ENCODE data around the gene ATXN10.

Gene ATXN10

GRCh38 chr22:45830531-45831245, 159.1 kb downstream of the ATXN10 start:
- peaks cover 3% of the 10 kb centered on the region for H3K9me3 ChIP-seq (ENCODE audit: severe bottlenecking)
- H3K27ac ChIP-seq: no peak overlapping the region
- H3K36me3 ChIP-seq: peaks cover 4% of the 10 kb centered on the region
- TF ChIP-seq CTCF (IDR thresholded peaks at IDR 0.05; ENCODE audit: low read depth, low read length): no peak
- H3K4me3 ChIP-seq (ENCODE audit: low read depth, low read length): no peak overlapping the region
- no peak for DNase-seq
- H3K27me3 ChIP-seq (ENCODE audit: insufficient read depth, low read depth, severe bottlenecking): no peaks in the 10 kb centered on the region

GRCh38 chr22:45831394-45831793, 159.8 kb downstream of the ATXN10 start:
- Histone ChIP-seq H3K27ac (no peak overlapping the region), H3K27me3 (ENCODE audit: insufficient read depth, low read depth, severe bottlenecking) (no peaks in the 10 kb centered on the region), H3K9me3 (ENCODE audit: severe bottlenecking) (no peaks in the 10 kb centered on the region), H3K36me3 (peaks cover 4% of the 10 kb centered on the region), H3K4me3 (ENCODE audit: low read depth, low read length) (no peak overlapping the region)
- TF ChIP-seq CTCF (IDR thresholded peaks at IDR 0.05; ENCODE audit: low read depth, low read length): peak; percentile 19; the same call in 1 of the 2 replicates
- no peak for DNase-seq

- no peak for DNase-seq
- H3K27ac ChIP-seq: no peak overlapping the region
- H3K4me3 ChIP-seq (ENCODE audit: low read depth, low read length): no peak overlapping the region
- H3K9me3 ChIP-seq (ENCODE audit: severe bottlenecking): no peaks in the 10 kb centered on the region
- H3K27me3 ChIP-seq (ENCODE audit: insufficient read depth, low read depth, severe bottlenecking): no peaks in the 10 kb centered on the region
- TF ChIP-seq CTCF (IDR thresholded peaks at IDR 0.05; ENCODE audit: low read depth, low read length): peak; percentile 41
- peaks cover 4% of the 10 kb centered on the region for H3K36me3 ChIP-seq
Observed at GRCh38 chr22:45832180-45832579, 160.5 kb downstream of the ATXN10 start.

- Histone ChIP-seq H3K27me3 (ENCODE audit: insufficient read depth, low read depth, severe bottlenecking) (no peaks in the 10 kb centered on the region), H3K36me3 (peaks cover 4% of the 10 kb centered on the region), H3K9me3 (ENCODE audit: severe bottlenecking) (no peaks in the 10 kb centered on the region), H3K27ac (no peak overlapping the region), H3K4me3 (ENCODE audit: low read depth, low read length) (no peak overlapping the region)
- no peak for TF ChIP-seq CTCF (IDR thresholded peaks at IDR 0.05; ENCODE audit: low read depth, low read length)
- DNase-seq: peak; percentile 10
Observed at GRCh38 chr22:45832959-45833580, 161.4 kb downstream of the ATXN10 start.

- H3K4me3 ChIP-seq (ENCODE audit: low read depth, low read length): no peak overlapping the region
- H3K36me3 ChIP-seq: peaks cover 4% of the 10 kb centered on the region
- DNase-seq: no peak
- no peaks in the 10 kb centered on the region for H3K27me3 ChIP-seq (ENCODE audit: insufficient read depth, low read depth, severe bottlenecking)
- no peak for TF ChIP-seq CTCF (IDR thresholded peaks at IDR 0.05; ENCODE audit: low read depth, low read length)
- H3K27ac ChIP-seq: no peak overlapping the region
- no peaks in the 10 kb centered on the region for H3K9me3 ChIP-seq (ENCODE audit: severe bottlenecking)
Observed at GRCh38 chr22:45833613-45834012, 162.0 kb downstream of the ATXN10 start.
